ENCODE measurements around the gene EAF2.
"Not testable (repeated sequence)": the region's sequence is repeated elsewhere in the genome, so short reads cannot be mapped to it uniquely, and the experiment has no call there.

EAF2 gene

DNA sequence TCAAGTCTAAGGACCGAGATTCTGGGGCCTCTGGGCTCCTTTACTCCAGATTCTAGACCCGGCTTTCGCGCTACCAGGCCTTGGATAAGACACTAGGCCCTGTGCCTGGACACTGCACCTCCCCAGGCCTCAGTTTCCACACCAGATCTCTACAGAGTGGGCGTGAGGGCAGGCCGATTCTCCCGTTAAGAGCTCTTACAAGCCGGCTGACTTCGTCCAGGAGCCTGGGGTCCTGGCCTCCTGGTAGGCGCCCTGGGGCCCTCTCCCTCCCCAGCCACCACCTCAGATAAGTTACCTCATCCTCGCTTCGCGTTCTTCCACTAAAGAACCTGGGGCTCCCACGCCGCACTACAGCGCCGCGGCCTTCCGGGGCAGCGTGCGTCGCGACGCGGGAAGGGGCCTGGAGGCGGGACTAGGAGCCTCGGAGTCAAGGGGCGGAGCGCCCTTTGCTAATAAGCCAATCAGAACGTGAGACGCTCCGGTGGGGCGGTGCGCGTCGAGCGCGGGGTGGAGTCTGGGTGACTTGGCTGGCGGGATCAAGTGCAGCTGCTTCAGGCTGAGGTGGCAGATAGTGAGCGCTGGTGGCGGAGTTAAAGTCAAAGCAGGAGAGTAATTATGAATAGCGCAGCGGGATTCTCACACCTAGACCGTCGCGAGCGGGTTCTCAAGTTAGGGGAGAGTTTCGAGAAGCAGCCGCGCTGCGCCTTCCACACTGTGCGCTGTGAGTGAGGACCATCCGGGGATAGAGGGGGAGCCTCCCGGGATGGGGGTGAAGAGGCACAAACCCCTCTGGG, at the start of gene EAF2, which contains the start of gene IQCB1:
Gene EAF2, plus strand, starts transcription at position 539 of the 794 bp plus-strand sequence. Its CDS starts 77 bp downstream, at position 616.
Gene IQCB1, minus strand, starts transcription at position 390 of the 794 bp plus-strand sequence. CDS start 6,100 bp downstream, outside the sequence.
- peak; percentile 95 for DNase-seq

DNA sequence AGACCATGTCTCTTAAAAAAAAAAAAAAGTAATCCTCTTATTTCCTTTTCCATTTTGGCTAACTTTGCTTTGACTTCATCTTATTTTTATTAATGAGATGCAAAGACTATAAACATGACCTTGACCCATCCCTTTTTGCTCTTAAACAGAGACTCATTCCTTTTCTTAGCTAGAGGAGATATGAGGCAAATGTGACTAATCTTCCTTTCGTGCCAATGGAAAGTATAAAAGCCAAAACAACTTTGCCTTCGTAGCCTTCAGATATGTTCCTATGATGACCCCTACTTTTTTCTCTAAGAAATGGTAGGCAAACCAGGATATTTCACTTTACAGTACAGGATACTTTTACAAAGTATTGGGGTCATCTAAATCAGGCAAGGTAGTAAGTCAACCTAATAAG, 48.5 kb upstream of the EAF2 start:
- DNase-seq = no peak

DNA sequence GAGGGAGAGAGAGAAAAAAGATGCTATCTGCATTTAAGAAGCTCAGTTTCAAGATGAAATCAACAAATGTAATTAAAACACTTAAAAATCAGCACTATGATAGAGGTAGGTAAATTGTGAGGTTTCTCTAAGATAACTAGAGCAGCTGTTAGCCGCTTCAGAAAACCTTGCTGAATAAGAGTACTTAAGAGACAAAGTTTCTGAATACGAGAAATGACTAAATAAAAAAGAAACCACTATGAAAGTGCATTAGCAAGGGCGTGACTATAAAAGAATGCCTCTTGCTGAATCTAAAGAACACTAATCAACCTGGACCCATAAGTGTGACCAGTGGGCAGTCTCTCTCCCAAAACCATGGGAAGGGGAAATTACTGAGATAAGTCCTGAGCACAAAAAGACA, 41.9 kb upstream of the EAF2 start:
- DNase-seq = no peak

DNA sequence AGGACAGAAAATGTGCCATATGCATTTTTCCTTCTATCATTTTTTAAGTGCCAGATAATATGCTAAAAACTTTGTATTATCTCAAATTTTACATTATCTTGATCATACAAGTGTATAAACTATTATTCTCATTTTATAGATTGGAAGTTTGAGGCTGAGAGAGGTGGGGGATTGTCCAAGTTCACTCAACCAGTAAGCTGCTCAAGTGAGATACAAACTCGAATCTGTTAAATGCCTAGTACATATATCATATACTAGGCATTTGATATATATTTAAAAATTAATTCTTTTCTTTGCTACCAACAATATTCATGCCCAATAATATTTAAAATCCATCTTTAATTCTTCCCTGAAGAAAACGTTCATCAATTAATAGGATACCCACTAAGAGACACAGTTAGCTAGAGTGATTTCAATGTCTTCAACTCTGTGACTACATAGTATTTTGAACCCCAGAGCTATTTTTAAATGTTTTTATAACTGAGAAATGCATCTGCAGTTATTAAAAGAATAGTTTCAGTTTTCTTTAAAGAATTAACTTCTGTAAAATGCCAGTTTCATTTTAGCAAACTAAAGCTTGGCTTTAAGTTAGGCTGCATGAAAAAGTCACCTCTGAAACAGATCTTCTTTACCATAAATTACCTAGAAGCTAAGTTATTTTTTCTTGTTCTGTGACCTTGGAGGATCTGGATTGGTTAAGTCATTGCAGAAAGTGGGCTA, 40.6 kb upstream of the EAF2 start:
- DNase-seq = no peak

DNA sequence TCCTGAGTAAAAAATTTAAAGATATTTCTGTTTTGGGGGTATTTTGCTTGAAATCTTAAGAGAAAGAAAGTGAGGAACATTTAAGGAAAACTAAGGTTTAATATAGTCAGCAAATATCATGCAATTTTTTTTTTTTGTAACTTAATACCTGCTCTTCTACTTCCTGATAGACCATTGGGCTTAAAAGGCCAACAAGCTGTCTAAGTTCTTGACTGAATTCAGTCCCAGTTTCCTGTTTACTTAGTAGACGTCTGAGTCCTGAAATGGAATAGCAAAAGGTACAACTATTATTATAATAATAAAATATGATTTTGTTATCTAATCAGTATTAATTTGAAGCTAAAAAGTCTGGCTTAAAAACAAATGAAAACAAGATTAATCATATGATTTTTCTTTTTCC, 38.0 kb upstream of the EAF2 start:
- no peak for DNase-seq

DNA sequence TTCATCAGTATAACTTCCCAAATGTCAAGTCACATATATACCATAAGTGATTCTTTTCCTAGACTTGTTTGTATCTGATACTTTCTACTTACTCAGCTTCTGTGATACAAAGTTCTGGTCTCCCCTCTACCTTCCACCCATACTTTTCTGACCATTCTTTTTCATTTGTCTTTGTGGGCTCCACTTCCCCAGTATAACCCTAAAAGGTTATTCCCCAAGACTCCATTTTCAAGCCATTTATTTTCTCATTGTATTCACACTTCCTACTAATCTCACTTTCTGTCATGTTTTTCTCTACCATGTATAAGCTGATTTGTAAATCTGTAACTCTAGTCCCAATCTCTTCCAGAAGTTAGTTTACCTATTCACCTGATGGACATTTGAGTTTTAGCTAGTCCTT, 34.1 kb upstream of the EAF2 start:
- no peak for DNase-seq

DNA sequence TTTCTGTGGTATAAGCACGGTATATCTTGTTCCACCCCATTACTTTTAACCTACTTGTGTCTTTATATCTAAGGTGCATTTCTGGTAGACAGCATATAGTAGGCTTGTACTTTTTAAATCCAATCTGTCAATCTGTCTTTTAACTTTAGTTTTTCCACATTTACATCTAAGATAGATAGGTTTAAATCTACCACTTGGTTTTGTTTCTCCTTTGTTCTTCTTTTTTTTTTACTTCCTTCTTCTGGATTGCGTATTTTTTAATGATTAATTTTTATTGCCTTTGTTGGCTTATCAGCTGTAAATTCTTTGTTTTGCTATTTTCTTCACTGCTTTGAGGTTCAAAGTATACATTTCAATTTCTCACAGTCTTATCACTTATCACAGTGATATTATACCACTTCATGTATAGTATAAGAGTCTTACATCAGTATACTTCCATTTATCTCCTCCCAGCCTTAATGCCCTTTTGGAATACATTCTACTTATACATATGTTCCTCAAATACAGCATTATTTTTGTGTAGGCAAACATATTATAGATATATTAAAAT, 31.2 kb upstream of the EAF2 start:
- DNase-seq = no peak

DNA sequence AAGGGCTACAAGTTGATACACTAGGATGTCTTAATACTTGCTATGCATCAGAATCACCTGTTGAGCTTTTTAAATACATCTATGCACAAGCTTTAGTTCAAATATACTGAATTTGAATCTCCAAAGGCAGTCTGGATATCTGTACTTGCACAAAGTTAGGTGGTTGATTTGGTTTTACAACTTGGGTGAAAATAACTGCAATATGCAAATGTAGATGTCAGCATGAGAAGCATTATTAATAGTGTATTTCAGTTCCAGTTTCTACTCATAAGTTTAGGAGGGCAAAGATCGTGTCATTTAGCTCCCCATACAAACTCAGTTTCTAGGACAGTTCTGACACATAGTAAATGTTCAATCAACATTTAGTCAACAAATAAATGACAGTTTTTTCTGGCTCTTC, 25.8 kb upstream of the EAF2 start:
- DNase-seq = no peak

DNA sequence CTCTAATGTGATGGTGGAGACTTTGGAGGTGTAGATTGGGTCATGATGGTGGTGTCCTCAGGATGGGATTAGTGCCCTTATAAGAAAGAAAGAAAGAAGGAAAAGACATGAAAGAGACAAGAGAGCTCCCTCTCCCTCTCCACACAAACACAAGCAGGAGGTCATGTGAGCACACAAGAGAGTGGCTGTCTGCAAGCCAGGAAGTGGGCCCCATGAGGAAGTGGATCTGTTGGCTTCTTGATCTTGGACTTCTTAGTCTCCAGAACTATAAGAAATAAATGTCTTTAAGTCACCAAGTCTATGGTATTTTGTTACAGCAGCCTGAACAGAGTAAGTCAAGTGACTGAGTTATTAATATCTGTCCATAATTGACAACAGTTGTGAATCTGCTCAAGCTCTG, 17.3 kb upstream of the EAF2 start:
- no peak for DNase-seq

DNA sequence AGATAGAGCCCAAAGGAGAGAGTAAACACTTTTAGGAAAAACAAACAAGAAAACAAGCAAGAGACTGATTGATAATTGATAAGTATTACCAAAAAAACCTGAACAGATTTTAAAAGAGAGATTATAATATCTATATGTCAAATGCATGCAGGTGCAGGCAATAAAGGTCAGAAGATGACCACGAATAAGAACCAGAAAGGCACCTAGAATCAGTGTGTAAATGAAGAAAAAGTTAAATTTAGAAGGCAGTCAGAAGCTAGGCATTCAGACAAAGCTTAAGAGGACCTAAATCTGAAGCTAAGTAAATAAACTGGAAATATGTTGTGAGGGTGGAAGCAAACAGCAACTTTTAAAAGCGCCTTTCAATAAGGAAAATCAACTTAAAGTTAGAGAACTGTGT, 16.4 kb upstream of the EAF2 start:
- DNase-seq = no peak

DNA sequence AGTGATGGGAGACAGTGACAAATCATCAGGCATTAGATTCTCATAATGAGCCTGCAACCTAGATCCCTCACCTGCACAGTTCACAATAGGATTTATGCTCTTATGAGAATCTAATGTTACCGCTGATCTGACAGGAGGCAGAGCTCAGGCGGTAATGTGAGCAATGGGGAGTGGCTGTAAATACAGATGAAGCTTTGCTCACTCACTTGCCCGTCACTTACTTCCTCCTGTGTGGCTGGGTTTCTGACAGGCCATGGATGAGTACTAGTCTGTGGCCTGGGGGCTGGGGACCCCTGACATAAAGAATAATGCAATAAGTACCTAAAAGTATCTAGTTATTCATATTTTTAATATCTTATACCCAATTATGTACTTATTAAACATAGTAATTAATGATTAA, 15.8 kb upstream of the EAF2 start:
- no peak for DNase-seq

DNA sequence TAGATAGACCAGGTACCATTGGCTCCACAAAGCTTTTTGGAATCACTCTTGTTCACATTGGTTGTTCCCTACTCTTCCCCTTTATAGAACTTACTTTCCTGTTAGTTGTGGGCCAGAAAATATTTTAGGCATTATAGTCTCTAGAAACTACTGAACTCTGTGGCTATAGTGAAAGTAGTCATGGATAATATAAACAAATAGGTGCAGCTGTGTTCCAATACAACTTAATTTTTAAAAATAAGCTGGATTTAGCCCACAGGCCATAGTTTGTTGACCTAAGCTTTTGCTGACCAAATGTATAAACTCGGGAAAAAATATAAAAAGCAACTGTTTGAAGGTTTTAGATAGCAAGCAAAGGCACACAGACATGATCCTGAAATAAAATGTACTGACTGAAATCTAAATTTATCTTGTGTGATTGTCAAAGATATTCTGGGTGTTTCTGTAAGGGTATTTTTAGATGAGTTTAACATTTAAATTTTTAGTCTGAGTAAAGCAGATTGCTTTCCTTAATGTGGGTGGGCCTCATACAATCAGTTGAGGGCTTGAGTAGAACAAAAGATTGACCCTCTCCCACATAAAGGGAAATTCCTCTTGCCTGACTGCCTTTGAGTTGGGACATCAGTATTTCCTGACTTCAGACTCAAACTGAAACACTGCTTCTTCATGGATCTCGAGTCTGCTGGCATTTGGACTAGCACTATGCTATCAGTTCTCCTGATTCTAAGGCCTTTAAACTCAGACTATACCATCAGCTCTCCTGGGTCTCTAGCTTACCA, 13.4 kb upstream of the EAF2 start:
- no peak for DNase-seq

DNA sequence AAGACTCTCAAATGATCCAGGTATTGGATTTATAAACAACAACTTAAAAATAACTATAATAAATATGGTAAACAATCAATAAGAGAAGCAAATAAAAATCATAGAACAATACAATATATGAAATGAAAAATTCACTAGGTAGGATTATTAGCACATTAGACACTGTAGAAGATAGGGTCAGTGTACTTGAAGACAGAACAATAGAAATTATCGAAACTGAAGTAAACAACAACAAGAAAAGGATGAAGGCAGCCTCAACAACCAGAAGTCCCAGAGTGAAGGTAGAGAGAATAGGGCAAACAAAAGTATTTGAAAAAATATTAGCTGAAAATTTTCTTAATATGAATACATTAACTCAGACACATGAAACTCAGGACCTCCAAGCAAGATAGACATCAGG, 12.0 kb upstream of the EAF2 start:
- DNase-seq = no peak

DNA sequence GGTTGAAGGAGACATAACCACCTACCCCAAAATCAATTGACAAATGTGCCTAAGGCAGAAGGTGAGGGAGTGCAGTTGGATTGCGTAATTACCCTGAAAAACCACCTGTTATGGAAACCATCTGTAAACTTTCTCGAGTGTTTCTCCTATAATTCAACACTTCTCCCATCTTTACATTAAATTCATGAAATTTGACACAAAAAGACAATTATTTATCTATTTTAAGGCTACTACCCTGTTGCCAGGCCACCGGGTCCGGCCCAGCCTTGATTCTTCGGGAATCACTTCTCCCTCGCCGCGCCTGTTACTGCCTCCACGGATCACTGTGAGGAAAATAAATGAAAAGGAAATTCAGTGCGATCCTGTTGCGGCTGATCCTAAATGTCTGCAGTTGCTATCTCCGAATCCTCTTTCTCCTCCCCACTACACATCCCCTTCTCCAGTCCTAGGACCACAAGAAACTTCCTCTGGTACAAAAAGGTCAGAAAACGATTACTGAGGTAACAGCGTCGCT, 795 bp upstream of the EAF2 start:
- no peak for DNase-seq

DNA sequence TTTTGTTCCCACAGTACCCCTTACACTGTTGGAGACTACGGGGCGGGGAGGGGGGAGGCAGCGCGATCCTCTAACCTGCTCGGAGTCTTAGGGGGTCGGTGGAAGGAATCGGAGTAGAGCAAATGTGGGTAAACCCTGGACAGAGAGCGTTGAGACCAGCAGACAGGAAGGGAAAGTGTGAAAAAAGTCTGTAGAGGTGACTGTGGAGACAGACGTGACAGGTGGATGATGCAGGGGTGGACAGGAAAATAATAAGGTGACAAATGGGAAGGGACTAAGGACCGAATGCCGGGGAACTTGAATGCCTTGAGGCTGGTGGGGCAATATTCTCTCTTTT, 424 bp downstream of the EAF2 start:
- DNase-seq = no peak

DNA sequence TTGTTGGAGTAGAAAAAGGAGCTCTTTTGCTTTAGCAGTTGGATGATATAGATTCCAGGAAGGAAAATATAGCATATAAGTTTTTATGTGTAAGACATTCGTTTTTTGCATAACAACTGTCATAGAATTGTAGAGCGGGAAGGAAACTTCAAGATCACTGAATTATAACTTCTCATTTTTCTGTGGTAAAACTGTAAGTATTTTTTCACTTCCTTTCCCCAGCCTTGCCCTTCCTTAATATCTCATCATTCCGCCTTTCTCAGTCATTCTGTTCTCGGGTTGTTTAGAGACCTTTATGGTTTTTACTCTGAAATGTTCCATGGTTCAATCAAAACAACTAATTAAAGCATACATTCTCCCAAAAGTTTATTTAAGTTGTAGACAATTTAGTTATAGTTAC, 1.1 kb downstream of the EAF2 start:
- no peak for DNase-seq

DNA sequence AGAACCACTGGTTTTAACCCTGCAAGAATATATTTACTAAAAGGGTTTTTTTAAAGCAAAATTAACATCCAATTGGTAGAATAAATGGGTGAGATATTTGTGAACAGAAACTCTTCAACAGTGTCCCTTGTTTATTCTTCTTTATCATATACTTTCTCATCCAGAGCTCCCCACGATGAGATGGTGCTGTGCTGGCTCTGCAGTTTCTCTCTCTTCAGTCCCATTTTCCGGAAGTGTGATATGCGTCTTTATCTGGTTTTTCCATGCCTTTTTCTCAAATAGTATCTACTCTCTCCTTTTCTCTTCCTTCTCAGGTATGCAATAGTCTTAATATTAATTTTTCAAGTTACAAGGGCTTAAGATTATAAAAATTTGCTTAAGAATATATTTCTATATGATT, 1.5 kb downstream of the EAF2 start:
- DNase-seq = no peak

DNA sequence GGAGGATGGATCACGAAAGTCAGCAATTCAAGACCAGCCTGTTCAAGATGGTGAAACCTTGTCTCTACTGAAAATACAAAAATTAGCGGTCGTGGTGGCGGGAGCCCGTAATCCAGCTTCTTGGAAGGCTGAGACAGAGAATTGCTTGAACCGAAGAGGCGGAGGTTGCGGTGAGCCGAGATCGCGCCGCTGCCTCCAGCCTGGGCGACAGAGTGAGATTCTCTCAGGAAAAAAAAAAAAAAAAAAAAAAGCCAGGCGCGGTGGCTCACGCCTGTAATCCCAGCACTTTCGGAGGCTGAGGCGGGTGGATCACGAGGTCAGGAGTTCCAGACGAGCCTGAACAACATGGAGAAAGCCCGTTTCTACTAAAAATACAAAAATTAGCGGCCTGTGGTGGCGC, 5.0 kb downstream of the EAF2 start:
- DNase-seq = no peak

DNA sequence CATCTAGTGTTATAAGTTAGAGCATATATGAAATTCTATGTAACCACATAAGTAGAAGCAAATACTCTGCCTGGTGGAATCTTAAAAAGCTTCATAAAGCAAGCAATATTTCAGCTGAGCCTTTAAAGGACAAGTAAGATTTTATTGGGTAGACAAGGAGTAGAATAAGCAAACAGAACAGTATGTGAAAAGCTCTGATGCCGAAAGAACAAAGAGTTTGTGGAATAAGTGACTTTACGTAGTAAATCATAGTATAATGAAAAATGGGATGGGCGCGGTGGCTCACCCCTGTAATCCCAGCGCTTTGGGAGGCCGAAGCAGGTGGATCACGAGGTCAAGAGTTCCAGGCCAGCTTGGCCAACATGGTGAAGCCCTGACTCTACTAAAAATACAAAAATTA, 9.9 kb downstream of the EAF2 start:
- DNase-seq = no peak

DNA sequence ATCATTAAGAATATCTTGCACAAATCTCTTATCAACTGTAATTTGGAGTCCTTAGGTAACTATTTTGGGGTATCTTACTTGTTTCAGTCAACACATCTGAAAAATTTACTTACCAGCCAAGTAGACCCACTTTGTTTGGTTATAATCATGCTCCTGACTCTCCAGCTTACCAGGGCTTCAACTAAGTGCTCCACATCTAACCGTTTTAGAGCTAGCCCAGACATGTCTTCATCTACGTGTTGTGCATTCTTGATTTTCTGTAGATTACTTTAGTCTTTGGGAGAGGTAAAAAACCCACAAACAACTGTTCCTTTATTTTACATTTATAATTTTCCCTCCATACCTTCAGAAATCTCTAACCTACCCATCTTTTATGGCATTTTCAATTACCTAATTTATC, 17.2 kb downstream of the EAF2 start:
- DNase-seq = no peak

DNA sequence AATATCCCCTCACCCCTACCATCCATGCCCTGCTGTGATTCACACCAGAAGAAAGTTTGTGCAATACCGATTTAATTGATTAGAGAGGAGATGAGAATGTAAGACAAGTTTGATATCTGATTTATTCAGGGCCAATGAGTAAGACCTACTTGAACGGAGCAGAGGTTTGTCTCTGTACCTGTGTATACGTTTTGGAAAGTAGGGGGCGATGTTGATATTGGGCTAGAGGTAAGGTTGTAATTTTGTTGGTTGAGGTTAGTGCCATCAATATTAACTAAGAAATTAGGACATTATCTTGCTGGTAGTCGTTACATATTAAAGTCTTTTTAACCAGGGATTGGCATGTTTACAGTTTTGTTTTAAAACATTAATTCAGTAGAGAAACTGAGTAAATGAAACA, 20.5 kb downstream of the EAF2 start:
- no peak for DNase-seq

DNA sequence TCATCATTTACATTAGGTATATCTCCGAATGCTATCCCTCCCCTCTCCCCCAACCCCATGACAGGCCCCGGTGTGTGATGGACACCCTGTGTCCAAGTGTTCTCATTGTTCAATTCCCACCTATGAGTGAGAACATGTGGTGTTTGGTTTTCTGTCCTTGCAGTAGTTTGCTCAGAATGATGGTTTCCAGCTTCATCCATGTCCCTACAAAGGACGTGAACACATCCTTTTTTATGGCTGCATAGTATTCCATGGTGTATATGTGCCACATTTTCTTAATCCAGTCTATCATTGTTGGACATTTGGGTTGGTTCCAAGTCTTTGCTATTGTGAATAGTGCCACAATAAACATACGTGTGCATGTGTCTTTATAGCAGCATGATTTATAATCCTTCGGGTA, 22.8 kb downstream of the EAF2 start:
- DNase-seq = not testable (repeated sequence)

DNA sequence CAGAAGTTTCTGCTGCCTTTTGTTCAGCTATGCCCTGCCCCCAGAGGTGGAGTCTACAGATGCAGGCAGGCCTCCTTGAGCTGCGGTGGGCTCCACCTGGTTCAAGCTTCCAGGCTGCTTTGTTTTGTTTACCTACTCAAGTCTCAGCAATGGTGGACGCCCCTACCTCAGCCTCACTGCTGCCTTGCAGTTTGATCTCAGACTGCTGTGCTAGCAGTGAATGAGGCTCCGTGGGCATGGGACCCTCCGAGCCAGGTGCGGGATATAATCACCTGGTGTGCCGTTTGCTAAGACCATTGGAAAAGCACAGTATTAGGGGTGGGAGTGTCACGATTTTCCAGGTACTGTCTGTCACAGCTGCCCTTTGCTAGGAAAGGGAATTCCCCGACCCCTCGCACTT, 28.2 kb downstream of the EAF2 start:
- DNase-seq = not testable (repeated sequence)
